ENCODE data around the gene TKTL1.

TKTL1 gene

GRCh38 chrX:154365052-154365600 lies 69.5 kb downstream of the TKTL1 start:
- no peak for DNase-seq

GRCh38 chrX:154365997-154366665 lies 70.5 kb downstream of the TKTL1 start:
- DNase-seq: no peak

GRCh38 chrX:154366666-154367055 lies 71.1 kb downstream of the TKTL1 start:
- no peak for DNase-seq

- DNase-seq: no peak
These were observed 72.1 kb downstream of the TKTL1 start for GRCh38 chrX:154367474-154368308.

GRCh38 chrX:154368630-154369448 lies 73.2 kb downstream of the TKTL1 start:
- no peak for DNase-seq

GRCh38 chrX:154369449-154370299 lies 74.1 kb downstream of the TKTL1 start:
- DNase-seq: peak; percentile 68

- DNase-seq: no peak
These were observed 74.9 kb downstream of the TKTL1 start for GRCh38 chrX:154370300-154371016.

GRCh38 chrX:154371017-154371788 lies 75.6 kb downstream of the TKTL1 start:
- DNase-seq: peak; percentile 82

GRCh38 chrX:154371789-154372300 lies 76.2 kb downstream of the TKTL1 start:
- no peak for DNase-seq

GRCh38 chrX:154372612-154373022 lies 77.0 kb downstream of the TKTL1 start:
- no peak for DNase-seq

- peak; percentile 79 for DNase-seq
These were observed 78.0 kb downstream of the TKTL1 start for GRCh38 chrX:154373340-154374306.

- peak; percentile 43 for DNase-seq
These were observed 78.9 kb downstream of the TKTL1 start, which contains the start of gene FLNA for GRCh38 chrX:154374313-154375155. TSS of gene FLNA (minus strand) at chrX:154374634. CDS start at chrX:154371245, 3,389 bp downstream.

- DNase-seq: no peak
These were observed 79.5 kb downstream of the TKTL1 start for GRCh38 chrX:154375156-154375504.

- DNase-seq: no peak
These were observed 81.2 kb downstream of the TKTL1 start for GRCh38 chrX:154376774-154377173.

GRCh38 chrX:154378059-154378798 lies 82.6 kb downstream of the TKTL1 start:
- no peak for DNase-seq

GRCh38 chrX:154378799-154379568 lies 83.4 kb downstream of the TKTL1 start, which contains the start of gene EMD:
TSS of gene EMD (plus strand) at chrX:154379295. CDS start at chrX:154379485, 190 bp downstream.
- peak; percentile 99 for DNase-seq

All from NCI-H510A (cell line).